ENCODE measurements around the gene LETM1.

LETM1 gene

DNA sequence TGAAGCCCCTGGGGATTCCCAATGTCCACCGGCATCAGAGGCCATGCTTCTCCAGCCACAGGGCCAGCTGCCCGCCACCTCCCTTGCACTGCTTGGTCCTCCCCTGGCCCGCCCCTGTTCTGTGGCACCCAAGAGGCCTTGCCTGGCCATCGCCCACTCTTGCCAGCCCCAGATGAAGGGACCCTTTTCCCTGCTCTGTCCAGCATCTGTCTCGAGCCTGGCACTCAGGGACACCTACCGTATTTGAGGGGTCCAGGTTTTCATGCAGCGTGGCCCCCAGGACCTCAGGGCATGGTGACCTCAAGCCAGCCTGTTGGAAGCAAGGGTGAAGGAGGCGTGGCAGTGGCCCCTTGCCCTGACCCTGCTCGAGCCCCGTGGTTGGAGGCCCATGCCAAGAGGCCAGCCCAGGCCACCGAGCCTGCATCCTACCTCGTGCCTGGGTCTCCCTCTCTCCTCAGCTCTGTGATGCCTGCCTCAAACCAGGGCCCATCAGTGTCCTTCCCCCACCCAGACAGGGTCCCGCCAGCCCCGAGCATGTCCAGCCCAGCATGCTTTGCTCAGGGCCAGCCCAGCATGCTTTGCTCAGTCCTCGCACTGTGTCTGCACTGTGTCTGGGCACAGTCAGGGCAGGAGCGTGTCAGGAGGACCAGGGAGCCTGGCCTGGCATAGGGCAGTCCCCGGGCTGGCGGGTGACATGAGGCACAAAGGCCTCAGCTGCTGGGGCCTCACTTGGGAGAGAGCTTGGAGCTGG, 77.1 kb downstream of the LETM1 start:
- no peak for DNase-seq (ENCODE audit: low spot score)

DNA sequence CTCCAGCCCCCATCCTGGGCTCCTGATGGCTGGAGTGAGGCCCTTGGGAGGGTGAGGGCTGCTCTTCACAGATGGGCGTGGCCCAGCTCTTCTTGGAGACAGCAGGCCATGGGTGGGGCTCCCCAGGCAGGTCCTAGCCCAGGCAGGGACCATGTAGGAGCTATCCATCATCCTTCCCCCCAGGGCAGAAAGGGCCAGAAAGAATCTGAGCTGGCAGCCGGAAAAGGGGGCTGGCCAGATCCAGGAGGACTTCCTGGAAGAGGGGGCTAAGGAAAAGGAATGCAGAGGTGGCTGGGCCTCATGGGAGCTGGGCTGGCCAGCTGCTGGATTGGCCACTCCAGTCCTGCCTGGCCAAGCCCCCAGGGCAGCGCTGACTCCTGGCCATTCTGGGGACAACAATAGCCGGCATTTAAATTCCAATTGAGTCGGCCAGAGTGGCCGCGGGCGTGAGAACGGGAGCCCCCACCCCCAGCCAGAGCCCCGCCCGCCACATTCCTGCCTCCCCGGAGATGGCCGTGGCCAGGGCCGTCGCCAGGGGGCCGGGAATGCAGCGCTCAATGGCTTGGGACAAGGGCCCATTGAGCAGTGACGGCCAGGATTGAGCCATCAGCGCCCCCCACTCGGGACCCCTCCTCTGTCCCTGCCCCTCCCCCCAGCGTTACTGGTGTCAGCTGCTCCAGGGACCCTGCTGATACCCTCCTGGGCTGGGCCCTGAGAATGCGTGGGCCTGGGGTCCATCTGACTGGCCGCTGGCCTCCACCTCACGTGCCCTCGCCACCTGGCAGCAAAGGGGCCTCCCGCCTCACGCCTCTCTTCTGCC, 77.9 kb downstream of the LETM1 start:
- peak; percentile 59 for DNase-seq (ENCODE audit: low spot score)

- DNase-seq (ENCODE audit: low spot score), result no peak
Measured at GRCh38 chr4:1776521-1777161, 79.3 kb downstream of the LETM1 start.

DNA sequence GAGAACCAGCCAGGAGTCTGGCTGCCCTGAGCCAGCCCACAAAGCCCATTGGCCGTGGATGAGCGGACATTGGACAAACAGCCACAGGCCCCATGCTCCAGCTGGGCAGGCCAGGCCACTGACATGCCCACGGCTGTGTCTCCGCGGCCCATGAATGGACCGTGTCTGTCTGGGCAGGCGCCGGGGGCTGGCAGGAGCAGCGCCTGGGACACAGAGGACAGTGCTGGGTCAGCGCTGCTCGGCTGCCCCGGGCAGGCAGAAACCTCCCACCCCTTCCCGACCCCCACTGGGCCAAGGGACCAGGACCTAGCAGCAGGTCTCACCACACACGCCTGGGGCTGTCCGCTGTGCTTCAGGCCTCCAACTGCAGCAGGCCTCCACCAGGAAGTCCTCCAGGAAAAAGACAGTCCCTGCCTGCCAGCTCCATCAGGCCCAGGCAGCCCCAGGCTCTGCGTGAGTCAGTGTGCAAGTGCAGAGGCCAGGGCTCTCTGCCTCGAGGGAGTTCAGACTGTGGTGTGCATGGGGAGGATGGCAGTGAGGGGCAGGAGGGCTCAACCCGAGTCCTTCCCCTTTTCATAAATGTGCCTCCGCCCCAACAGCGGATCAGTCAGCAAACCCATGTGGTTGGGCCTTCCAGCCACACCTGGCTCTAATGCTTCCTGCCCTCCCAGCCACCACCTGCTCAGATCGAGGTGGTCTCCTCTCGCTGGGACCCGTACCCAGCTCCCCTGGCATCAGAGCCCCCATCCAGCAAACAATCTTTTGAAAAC, 80.0 kb downstream of the LETM1 start:
- peak; percentile 84 for DNase-seq (ENCODE audit: low spot score)

GRCh38 chr4:1773754-1774153, 82.2 kb downstream of the LETM1 start:
- no peak for DNase-seq (ENCODE audit: low spot score)

DNA sequence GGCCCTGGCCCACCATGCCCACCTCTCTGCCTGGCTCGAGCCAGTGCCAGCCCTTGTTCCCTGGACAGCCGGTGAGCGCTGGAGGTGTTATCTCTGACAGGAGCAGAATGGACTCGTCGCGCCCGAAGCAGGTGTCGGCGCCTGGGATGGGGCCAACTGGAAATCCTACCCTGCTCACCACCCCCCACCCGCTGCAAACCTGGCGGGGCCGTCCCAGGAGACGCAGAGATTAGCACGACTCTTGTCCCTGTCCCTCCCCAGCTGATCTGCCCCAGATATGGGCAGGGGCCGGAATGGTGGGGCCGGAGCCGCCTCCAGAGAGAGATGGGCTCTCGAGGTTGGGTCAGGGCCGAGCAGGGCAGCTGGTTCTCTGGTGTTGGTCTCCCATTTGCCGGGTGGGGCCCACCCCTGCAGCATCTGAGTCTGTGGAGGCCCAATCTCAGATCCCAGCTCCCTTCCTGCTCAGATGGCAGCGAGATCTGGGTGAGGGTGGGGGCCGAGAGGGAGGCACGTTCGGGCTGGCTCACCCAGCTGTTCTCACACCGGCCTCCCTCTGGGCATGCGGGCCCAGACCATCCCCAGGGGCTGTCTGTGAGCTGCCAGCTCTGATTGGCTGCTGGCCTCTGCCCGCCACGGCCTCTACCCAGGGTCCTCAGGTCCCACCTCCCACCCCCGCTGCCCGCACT, 83.0 kb downstream of the LETM1 start:
- no peak for DNase-seq (ENCODE audit: low spot score)

DNA sequence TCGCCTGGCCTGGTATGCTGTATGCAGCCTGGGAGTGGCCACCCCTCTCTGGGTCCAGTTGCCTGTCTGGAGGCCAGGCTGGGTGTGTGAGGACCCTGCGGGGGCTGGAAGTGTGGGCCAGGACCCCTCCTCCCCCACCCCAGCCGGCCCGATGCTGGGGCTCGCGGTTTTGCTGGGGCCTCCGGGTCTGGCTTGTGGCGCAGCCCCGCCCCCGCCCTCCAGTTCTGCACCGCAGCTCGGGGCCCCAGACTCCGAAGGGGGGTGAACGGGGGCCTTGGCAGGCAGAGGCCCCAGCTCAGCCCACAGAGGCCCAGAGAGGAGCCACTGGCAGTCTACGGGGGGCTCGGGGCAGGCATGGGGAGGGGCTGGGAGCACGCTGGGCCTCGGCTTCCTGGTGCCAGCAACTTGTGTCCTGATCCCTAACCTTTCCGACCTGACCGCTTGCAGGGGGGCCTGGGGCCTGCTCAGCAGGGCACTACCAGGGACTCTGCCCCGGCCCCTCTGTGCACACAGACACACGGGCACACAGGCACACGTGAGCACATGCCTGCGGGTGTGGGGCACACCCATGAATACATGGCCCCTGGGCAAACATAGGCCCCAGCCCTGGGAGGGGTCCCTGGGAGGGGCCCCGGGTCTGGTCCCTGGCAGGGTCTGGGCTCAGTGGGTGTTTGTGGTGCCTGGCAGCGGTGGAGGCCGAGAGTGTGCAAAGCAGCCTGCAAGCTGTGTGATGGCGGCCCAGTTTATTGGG, 84.2 kb downstream of the LETM1 start:
- no peak for DNase-seq (ENCODE audit: low spot score)

- no peak for DNase-seq (ENCODE audit: low spot score)
Measured at GRCh38 chr4:1770791-1771231, 85.1 kb downstream of the LETM1 start.

DNA sequence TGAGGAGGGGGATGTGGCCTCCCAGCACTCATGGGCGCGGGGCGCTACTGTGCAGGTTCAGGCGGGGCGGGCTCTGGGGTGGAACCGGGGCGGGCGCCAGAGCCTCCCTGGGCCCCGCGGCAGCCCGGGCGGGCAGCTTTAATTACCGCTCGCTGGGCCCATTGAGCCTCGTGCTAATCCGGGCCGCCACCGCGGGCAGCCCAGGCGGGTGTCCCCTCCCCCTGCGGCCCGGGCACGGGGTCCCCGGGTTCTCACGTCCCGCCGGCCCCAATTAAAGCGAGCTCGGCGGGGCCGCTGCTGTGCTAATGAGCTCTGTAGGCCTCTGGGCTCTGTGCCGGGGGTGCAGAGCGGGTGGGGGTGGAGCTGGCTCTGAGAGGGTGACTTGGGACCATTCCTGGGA, 85.7 kb downstream of the LETM1 start:
- no peak for DNase-seq (ENCODE audit: low spot score)

DNA sequence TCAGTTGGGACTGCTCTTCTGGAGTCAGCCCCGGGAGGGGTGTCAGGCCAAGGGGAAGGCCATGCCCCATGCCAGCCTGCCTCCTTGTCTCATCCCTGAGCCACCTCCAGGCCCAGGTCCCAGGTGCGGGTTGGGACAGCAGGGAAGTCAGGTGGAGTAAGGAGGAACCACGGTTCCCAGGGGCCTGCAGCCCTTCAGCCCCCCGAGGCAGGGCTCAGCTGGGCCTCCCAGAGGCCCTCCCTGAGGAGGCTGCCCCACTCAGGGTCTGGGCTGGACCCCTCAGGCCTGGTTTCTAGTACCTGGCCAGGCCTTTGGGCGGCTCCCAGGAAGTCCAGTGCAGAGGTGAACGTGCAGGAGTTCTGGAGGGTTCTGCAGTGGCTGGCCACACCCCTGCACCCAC, 86.3 kb downstream of the LETM1 start:
- no peak for DNase-seq (ENCODE audit: low spot score)

- DNase-seq (ENCODE audit: low spot score), result no peak
Measured at GRCh38 chr4:1768367-1769034, 87.5 kb downstream of the LETM1 start.

DNA sequence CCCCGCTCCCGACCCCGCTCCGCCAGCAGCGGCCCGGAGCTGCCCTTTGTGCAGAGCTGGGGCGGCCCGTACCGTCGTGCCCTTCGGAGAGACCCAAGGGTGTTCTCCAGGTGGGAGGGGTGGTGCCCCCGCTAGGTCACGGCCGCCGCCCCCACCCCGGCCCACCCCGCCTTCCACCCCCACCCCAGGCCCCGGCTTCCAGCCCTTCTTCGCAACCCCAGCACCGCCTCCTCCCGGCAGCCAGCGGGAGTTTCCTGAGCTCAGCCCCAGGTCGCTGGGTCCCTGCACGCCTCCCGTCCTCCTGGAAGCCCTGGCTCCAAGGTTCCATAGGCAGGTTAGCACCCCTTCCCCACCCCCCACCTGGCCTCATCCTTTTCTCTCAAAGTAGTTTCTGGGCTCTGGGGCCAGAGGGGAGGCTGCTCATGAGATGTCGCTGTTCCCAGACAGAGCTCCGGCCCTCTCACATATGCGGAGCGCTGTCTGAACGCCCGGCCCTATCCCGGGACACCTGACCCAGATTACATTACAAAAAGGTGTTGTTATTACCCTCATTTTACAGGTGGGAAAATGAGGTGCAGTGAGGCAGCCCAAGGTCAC, 88.1 kb downstream of the LETM1 start:
- no peak for DNase-seq (ENCODE audit: low spot score)

- no peak for DNase-seq (ENCODE audit: low spot score)
Measured at GRCh38 chr4:1767061-1767769, 88.7 kb downstream of the LETM1 start.

DNA sequence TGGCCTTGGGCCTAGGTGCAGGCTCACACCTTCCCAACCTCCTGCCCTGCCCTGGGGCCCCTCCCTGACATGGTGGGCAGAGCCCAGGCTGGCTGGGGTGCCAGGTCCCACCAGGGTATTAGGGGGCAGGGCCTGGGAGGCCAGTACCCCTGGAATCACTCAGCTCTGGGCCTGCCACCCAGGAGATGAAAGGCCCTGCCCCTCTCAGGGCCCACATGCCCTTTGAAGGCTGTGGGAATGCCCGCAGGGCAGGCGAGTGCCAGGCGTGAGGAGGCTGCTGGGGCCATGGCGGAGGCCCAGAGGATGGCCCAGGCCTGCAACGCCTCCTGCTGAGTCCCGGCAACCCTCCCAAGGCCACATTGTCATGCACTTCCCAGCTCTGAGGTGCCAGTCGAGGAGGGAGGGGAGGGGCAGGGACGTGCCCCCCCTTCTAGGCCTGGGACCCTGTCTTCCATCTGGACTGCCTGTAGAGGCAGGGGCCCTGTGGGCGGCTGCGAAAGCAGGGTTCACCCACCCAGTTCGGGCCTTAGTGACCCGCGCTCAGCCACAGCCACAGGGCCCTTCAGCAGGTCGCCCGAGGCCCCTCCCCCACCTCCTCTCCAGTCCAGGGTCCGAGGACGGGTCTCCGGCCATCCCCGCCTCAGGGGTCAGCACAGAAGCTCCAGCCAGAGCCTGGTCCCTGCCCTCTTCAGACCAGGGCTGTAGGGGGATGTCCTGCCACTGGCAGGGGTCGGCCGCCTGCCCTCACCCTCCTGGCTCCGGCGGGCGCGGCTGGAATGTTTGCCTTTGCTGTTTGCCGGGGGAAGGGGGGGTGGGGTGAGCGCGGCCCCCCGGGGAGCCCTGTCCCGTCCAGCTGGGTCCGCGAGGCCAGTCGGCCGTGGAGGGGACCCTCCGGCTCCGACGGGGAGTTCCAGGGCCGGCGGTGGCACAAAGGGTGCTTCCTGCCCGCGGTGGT, 89.6 kb downstream of the LETM1 start:
- DNase-seq (ENCODE audit: low spot score), result no peak

DNA sequence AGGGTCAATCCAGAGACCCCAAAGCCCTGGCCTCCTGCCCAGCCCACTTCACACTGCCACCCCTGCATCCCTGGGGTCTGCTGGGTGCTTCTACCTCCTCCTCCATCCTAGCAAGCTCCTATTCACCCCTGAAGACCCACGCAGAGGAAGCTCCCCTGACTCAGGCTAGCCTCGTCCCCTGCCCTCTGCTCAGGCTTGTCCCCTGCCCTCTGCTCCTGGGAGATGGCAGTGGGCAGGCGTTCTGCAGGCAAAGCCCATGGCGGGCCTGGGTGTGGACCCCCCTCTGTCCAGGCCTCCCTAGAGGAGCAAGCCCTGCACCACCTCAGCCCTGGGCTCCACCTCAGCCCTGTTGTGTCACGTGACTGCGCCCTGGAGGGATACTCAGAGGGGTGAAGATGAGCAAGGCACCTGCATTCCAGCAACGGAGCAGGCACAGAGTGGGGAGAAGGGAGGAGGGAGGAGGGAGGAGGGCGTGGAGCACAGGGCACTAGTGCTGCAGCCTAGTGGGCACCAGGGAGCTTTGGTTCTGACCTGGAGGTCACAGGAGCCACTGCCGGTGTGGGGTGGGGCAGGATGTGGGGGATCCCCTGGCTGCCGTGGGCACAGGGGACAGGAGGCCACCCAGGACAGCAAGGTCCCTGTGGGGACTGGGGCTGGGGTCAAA, 90.4 kb downstream of the LETM1 start:
- DNase-seq (ENCODE audit: low spot score), result no peak

DNA sequence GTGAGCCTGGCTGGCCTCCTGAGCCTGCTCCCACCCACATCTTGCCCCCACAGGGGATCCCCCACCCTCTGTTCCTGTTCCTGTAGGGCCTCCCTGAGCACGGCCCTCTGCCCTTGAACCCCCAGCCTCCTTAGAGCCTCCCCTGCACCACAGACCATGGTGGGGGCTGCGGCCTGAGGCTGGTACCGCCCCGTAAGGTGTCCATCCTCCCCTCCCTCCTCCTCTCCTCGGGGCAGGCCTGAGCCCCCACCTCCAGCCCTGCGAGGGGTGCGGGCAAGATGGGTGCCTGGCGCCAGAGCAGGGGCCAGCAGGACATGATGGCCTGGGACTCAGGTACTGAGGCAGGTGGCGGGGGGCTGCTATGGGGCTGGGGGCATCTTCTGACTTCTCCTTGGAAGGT, 91.3 kb downstream of the LETM1 start:
- DNase-seq (ENCODE audit: low spot score), result no peak

DNA sequence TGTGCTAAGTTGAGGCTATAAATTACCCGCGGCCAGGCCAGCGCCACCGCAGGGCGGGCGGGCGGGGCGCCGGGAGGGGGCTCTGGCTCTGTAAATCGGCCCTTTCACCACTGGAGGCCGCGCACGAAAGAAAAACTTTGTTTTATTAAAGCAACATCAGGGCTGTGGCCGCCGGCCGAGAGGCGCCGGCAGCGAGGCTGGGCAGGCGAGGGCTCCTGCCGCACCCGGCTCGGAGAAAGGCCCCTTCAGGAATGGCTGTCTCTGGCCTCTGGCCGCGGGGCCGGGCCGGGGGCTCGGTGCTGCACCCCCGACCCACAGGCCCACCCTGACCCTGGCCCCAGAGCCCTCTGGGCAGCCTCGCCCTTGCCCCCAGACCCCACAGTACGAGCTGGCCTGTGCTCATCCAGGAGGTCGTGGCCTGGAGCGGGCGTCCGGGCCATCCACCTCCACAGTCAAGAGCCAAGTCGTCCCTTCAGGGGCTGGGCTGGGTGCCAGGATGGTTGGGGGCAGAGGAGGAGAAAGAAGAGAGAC, 92.3 kb downstream of the LETM1 start:
- peak; percentile 58 for DNase-seq (ENCODE audit: low spot score)

Measured in globus pallidus (tissue), 1 donor.